Heart right ventricle (tissue), 16 donors: ENCODE results near the gene AP4S1. TPM values are rescaled to one million over a fixed set of nuclear protein-coding genes. Genes with fewer than 3 reads are reported as not detected.
A peak's percentile ranks its signal among the peaks of the same experiment; 100 is the strongest.

ENCODE experiments used
- ATAC-seq, 8 donors: fragments of 200-7000 bp; cut with Tn5 transposase; one replicate each; pipeline ENCODE4 v1.9.1; 2020; ENCODE audit warnings: mild to moderate bottlenecking in 8 of 8, moderate library complexity in 8 of 8, moderate number of reproducible peaks in 1 of 8
- DNase-seq, 2 donors: peaks; one replicate each; pipeline ENCODE4 v3.0.0-alpha.2; 2020
- H3K27ac ChIP-seq, 10 donors: fragments of 200-600 bp; sonication (generic) in 2 of 10; one replicate each; pipeline versions ENCODE4 v1.5.0 to v1.8.0; 2020 to 2022; ENCODE audit warnings: mild to moderate bottlenecking in 3 of 10
- H3K27me3 ChIP-seq, 7 donors: fragments of 200-600 bp; one replicate each; pipeline ENCODE4 v1.8.0; 2021 to 2022; ENCODE audit warnings: mild to moderate bottlenecking in 2 of 7
- H3K36me3 ChIP-seq, 9 donors: fragments of 200-600 bp; sonication (generic) in 1 of 9; one replicate each; pipeline versions ENCODE4 v1.5.0 to v1.8.0; 2020 to 2022; ENCODE audit warnings: mild to moderate bottlenecking in 2 of 9
- H3K4me1 ChIP-seq, 9 donors: fragments of 200-600 bp; sonication (generic) in 1 of 9; one replicate each; pipeline versions ENCODE4 v1.5.0 to v1.8.0; 2020 to 2022; ENCODE audit warnings: mild to moderate bottlenecking in 4 of 9
- H3K4me3 ChIP-seq, 10 donors: fragments of 200-600 bp; sonication (generic) in 2 of 10; one replicate each; pipeline versions ENCODE4 v1.5.0 to v1.8.0; 2020 to 2022; ENCODE audit warnings: mild to moderate bottlenecking in 7 of 10, moderate library complexity in 2 of 10
- H3K9me3 ChIP-seq, 11 donors: fragments of 200-600 bp in 10 of 11; sonication (generic) in 2 of 11; one replicate each; pipeline versions ENCODE4 v1.5.0 to v1.8.0; 2013 to 2022; ENCODE audit warnings: mild to moderate bottlenecking in 2 of 11, control low read depth in 1 of 11, moderate library complexity in 1 of 11
- CTCF ChIP-seq, 9 donors: fragments of 200-600 bp; sonication (generic) in 2 of 9; IDR thresholded peaks; one replicate each; pipeline versions ENCODE4 v1.5.0 to v1.8.0; 2021 to 2022; ENCODE audit warnings: antibody characterized with exemption in 9 of 9, mild to moderate bottlenecking in 5 of 9, moderate library complexity in 1 of 9
- WGBS, 2 donors: extraction: QIAGEN DNeasy Blood & Tissue Kit; methylation state at CpG; one replicate each; pipeline ENCODE4 v1.1.7; 2013; ENCODE audit warnings: inconsistent platforms in 1 of 2; 5-methylcytosine and 5-hydroxymethylcytosine counted together
- intact Hi-C, 10 donors: fragments of 100-400 bp; cut with DNase I; formaldehyde crosslinking; loops; one replicate each; pipeline versions ENCODE4 v1.11.1 to v1.14.2; 2022
- polyA plus RNA-seq, 2 donors: library from polyadenylated mRNA; stranded (reverse); fragments of 200-250 nt; gene quantifications; one replicate each; pipeline ENCODE4 v1.2.3, GENCODE V29; 2013
- total RNA-seq, 10 donors: library from RNA; stranded (reverse); fragmentation: NEBNext Ultra II Directional in 3 of 10; extraction: Animal tissue kit (Norgen Biotek cat#: 25700) in 3 of 10; gene quantifications; one replicate each; pipeline versions ENCODE4 v1.2.1 to v1.2.4, GENCODE V29; 2021 to 2023
- donor health status: Arrhythmogenic right ventricular cardiomyopathy.
- donor health status: ischemic (EF 13 %, LVEDD 7.1; RV severe dilation, severe dysfunction).
- donor health status: healthy with polysubstance abuse.
- donor health status: DM: no; HTN: yes; CAD: no.
- donor health status: DM: no; HTN: no; CAD: no.
- donor health status: ischemic (EF 25% LVEDD 6.9; RV normal size, moderate dysfunction).
- donor health status: ischemic (EF 25% LVEDD 5.7; RV mildly dilated, moderate dysfunction).
- donor health status: healthy.
- donor health status: DM: yes; HTN: yes; CAD: no.
- donor health status: Ischemic cardiomyopathy.
- donor health status: ischemic (EF 35%, LVEDD 5.7; RV mildly dilated, moderate dysfunction).
- donor health status: nonischemic (EF 11% LVEDD 7.7; RV severe dilation, severe dysfunction).
- donor health status: DM: yes; HTN: yes; CAD: no.
- donor health status: PGD.
- donor health status: ischemic (EF 29% LVEDD 5.4; RV normal size, mild dysfunction).
- donor health status: nonischemic (EF 23%, LVEDD 6.1; RV moderate dilation, normal function).

AP4S1 gene
- total and polyA plus RNA-seq, 12 donors = 6.2 to 9.4 (median 8.5) TPM

GRCh38 chr14:31113794-31114193, 88.3 kb downstream of the AP4S1 start:
- Histone ChIP-seq H3K27ac (no peak overlapping the region), H3K4me3 (no peak overlapping the region), H3K4me1 (no peaks in the 10 kb centered on the region), H3K9me3 (no peaks in the 10 kb centered on the region), H3K27me3 (no peaks in the 10 kb centered on the region), H3K36me3 (peaks cover 0 to 100% (median 82%) of the 10 kb centered on the region in 9 donors)
- DNase-seq (no peak), ATAC-seq (no peak)
- no peak for TF ChIP-seq CTCF (IDR thresholded peaks at IDR 0.05)
- intact Hi-C loops = loop anchor here in 3 of 10 donors (5.0 to 10.0 kb wide), 2 partner anchors 34 to 231 kb away; no protein-coding TSS in a partner anchor
- 97 to 98% methylated on average over 3 of the region's 3 CpGs for WGBS, 2 donors

GRCh38 chr14:31118892-31119291, 93.4 kb downstream of the AP4S1 start:
- intact Hi-C loops = loop anchor here in 1 of 10 donors (10.0 kb wide), 1 partner anchor 226 kb away; no protein-coding TSS in a partner anchor
- H3K27ac ChIP-seq = peak overlapping the region in 1 of 10 donors; percentile 11
- H3K36me3 ChIP-seq = peaks cover 0 to 100% (median 84%) of the 10 kb centered on the region in 9 donors
- WGBS, 2 donors = 55 to 62% methylated on average over 3 of the region's 3 CpGs
- no peak for TF ChIP-seq CTCF (IDR thresholded peaks at IDR 0.05)
- H3K9me3 ChIP-seq = no peaks in the 10 kb centered on the region
- DNase-seq (no peak), ATAC-seq (peak in 1 of 8 donors; percentile 22)
- no peak overlapping the region for H3K4me3 ChIP-seq
- H3K4me1 ChIP-seq = no peaks in the 10 kb centered on the region
- H3K27me3 ChIP-seq = no peaks in the 10 kb centered on the region

- no peak for TF ChIP-seq CTCF (IDR thresholded peaks at IDR 0.05)
- intact Hi-C loops = no loop called here
- WGBS, 2 donors = 71 to 80% methylated on average over 8 of the region's 8 CpGs
Observed at GRCh38 chr14:31122098-31122611, 96.7 kb downstream of the AP4S1 start.

GRCh38 chr14:31122921-31123320, 97.5 kb downstream of the AP4S1 start:
- Histone ChIP-seq H3K27ac (no peak overlapping the region), H3K4me1 (no peaks in the 10 kb centered on the region), H3K36me3 (peaks cover 0 to 100% (median 73%) of the 10 kb centered on the region in 9 donors), H3K4me3 (no peak overlapping the region), H3K27me3 (no peaks in the 10 kb centered on the region), H3K9me3 (no peaks in the 10 kb centered on the region)
- no peak for TF ChIP-seq CTCF (IDR thresholded peaks at IDR 0.05)
- 93 to 95% methylated on average over 4 of the region's 4 CpGs for WGBS, 2 donors
- intact Hi-C loops = no loop called here
- ATAC-seq (no peak), DNase-seq (no peak)

More at GRCh38 chr14:31122098-31122611, 96.7 kb downstream of the AP4S1 start:
- H3K9me3 ChIP-seq = no peaks in the 10 kb centered on the region
- ATAC-seq (peak in 1 of 8 donors; percentile 67), DNase-seq (no peak)
- no peak overlapping the region for H3K4me3 ChIP-seq
- no peaks in the 10 kb centered on the region for H3K27me3 ChIP-seq
- H3K4me1 ChIP-seq = no peaks in the 10 kb centered on the region
- H3K27ac ChIP-seq = no peak overlapping the region
- H3K36me3 ChIP-seq = peaks cover 0 to 100% (median 73%) of the 10 kb centered on the region in 9 donors
